Measurements from ENCODE around the gene CDK16.

CDK16 gene

GRCh38 chrX:47202877-47203276 is 15.6 kb upstream of the CDK16 start:
- no peaks in the 10 kb centered on the region for H3K9me3 ChIP-seq
- H3K4me2 ChIP-seq, result no peak overlapping the region
- H3K27me3 ChIP-seq, result no peaks in the 10 kb centered on the region
- H3K27ac ChIP-seq, result no peak overlapping the region
- no peak overlapping the region for H3K4me3 ChIP-seq
- H3K36me3 ChIP-seq, result peaks cover 100% of the 10 kb centered on the region
- no peak for TF ChIP-seq Cebpa-rat (IDR thresholded peaks at IDR 0.05)
- H4K20me1 ChIP-seq, result peaks cover 100% of the 10 kb centered on the region
- no peaks in the 10 kb centered on the region for H3K4me1 ChIP-seq
- H3K9ac ChIP-seq, result no peak overlapping the region

GRCh38 chrX:47204970-47205369 is 13.5 kb upstream of the CDK16 start:
- Histone ChIP-seq H3K4me2 (no peak overlapping the region), H3K4me1 (no peaks in the 10 kb centered on the region), H3K9ac (no peak overlapping the region), H3K4me3 (no peak overlapping the region), H3K9me3 (no peaks in the 10 kb centered on the region), H3K27ac (no peak overlapping the region), H3K27me3 (no peaks in the 10 kb centered on the region), H3K36me3 (peaks cover 100% of the 10 kb centered on the region), H4K20me1 (peaks cover 100% of the 10 kb centered on the region)
- no peak for TF ChIP-seq Cebpa-rat (IDR thresholded peaks at IDR 0.05)

- Histone ChIP-seq H3K4me3 (no peak overlapping the region), H3K9ac (no peak overlapping the region), H3K9me3 (no peaks in the 10 kb centered on the region), H3K4me2 (no peak overlapping the region), H4K20me1 (peaks cover 100% of the 10 kb centered on the region), H3K4me1 (no peaks in the 10 kb centered on the region), H3K27ac (no peak overlapping the region), H3K36me3 (peaks cover 100% of the 10 kb centered on the region), H3K27me3 (no peaks in the 10 kb centered on the region; the same call in 1 of the 2 replicates)
- no peak for TF ChIP-seq Cebpa-rat (IDR thresholded peaks at IDR 0.05)
Measured at GRCh38 chrX:47206316-47206715, 12.2 kb upstream of the CDK16 start.

GRCh38 chrX:47208108-47208507 is 10.4 kb upstream of the CDK16 start:
- Histone ChIP-seq H3K4me1 (no peaks in the 10 kb centered on the region), H3K27ac (no peak overlapping the region), H4K20me1 (peaks cover 100% of the 10 kb centered on the region), H3K9ac (no peak overlapping the region), H3K4me2 (no peak overlapping the region), H3K36me3 (peaks cover 100% of the 10 kb centered on the region), H3K9me3 (no peaks in the 10 kb centered on the region), H3K27me3 (peaks cover 2% of the 10 kb centered on the region; the same call in 1 of the 2 replicates), H3K4me3 (no peak overlapping the region)
- no peak for TF ChIP-seq Cebpa-rat (IDR thresholded peaks at IDR 0.05)

- no peak overlapping the region for H3K4me3 ChIP-seq
- no peak overlapping the region for H3K9ac ChIP-seq
- H3K36me3 ChIP-seq, result peaks cover 100% of the 10 kb centered on the region
- peaks cover 3% of the 10 kb centered on the region; the same call in 1 of the 2 replicates for H3K27me3 ChIP-seq
- H3K4me1 ChIP-seq, result no peaks in the 10 kb centered on the region
- H3K4me2 ChIP-seq, result no peak overlapping the region
- peaks cover 100% of the 10 kb centered on the region for H4K20me1 ChIP-seq
- TF ChIP-seq Cebpa-rat (IDR thresholded peaks at IDR 0.05), result no peak
- no peaks in the 10 kb centered on the region for H3K9me3 ChIP-seq
- no peak overlapping the region for H3K27ac ChIP-seq
Measured at GRCh38 chrX:47209508-47210238, 8.8 kb upstream of the CDK16 start.

GRCh38 chrX:47210661-47211425 is 7.6 kb upstream of the CDK16 start:
- no peak overlapping the region for H3K4me3 ChIP-seq
- TF ChIP-seq Cebpa-rat (IDR thresholded peaks at IDR 0.05), result no peak
- peaks cover 3% of the 10 kb centered on the region; the same call in 1 of the 2 replicates for H3K27me3 ChIP-seq
- H3K36me3 ChIP-seq, result peaks cover 100% of the 10 kb centered on the region
- H3K9ac ChIP-seq, result no peak overlapping the region
- H3K9me3 ChIP-seq, result no peaks in the 10 kb centered on the region
- no peak overlapping the region for H3K27ac ChIP-seq
- H3K4me1 ChIP-seq, result no peaks in the 10 kb centered on the region
- peaks cover 100% of the 10 kb centered on the region for H4K20me1 ChIP-seq
- H3K4me2 ChIP-seq, result no peak overlapping the region

- no peak for TF ChIP-seq Cebpa-rat (IDR thresholded peaks at IDR 0.05)
- Histone ChIP-seq H3K36me3 (peaks cover 90% of the 10 kb centered on the region), H3K27me3 (peaks cover 3% of the 10 kb centered on the region; the same call in 1 of the 2 replicates), H3K4me1 (peaks cover 14% of the 10 kb centered on the region), H3K9me3 (no peaks in the 10 kb centered on the region), H4K20me1 (peaks cover 99% of the 10 kb centered on the region), H3K4me2 (no peak overlapping the region), H3K4me3 (no peak overlapping the region), H3K9ac (no peak overlapping the region), H3K27ac (no peak overlapping the region)
Measured at GRCh38 chrX:47212381-47213293, 5.8 kb upstream of the CDK16 start.

- no peak for TF ChIP-seq Cebpa-rat (IDR thresholded peaks at IDR 0.05)
- peaks cover 90% of the 10 kb centered on the region for H4K20me1 ChIP-seq
- no peak overlapping the region for H3K4me2 ChIP-seq
- no peaks in the 10 kb centered on the region for H3K9me3 ChIP-seq
- no peak overlapping the region for H3K4me3 ChIP-seq
- no peak overlapping the region for H3K27ac ChIP-seq
- peaks cover 20% of the 10 kb centered on the region for H3K4me1 ChIP-seq
- no peak overlapping the region for H3K9ac ChIP-seq
- peaks cover 71% of the 10 kb centered on the region for H3K36me3 ChIP-seq
- H3K27me3 ChIP-seq, result peaks cover 3% of the 10 kb centered on the region; the same call in 1 of the 2 replicates
Measured at GRCh38 chrX:47214435-47215077, 3.9 kb upstream of the CDK16 start.

- peaks cover 3% of the 10 kb centered on the region; the same call in 1 of the 2 replicates for H3K27me3 ChIP-seq
- no peak overlapping the region for H3K4me2 ChIP-seq
- peaks cover 63% of the 10 kb centered on the region for H3K36me3 ChIP-seq
- H3K9me3 ChIP-seq, result no peaks in the 10 kb centered on the region
- H3K4me3 ChIP-seq, result no peak overlapping the region
- H3K4me1 ChIP-seq, result peaks cover 28% of the 10 kb centered on the region
- no peak overlapping the region for H3K27ac ChIP-seq
- no peak overlapping the region for H3K9ac ChIP-seq
- H4K20me1 ChIP-seq, result peaks cover 90% of the 10 kb centered on the region
- no peak for TF ChIP-seq Cebpa-rat (IDR thresholded peaks at IDR 0.05)
Measured at GRCh38 chrX:47215291-47215900, 3.1 kb upstream of the CDK16 start.
